HG02623 (cell line): ENCODE measurements around the gene RBMS3.
"Not testable (repeated sequence)": the region's sequence is repeated elsewhere in the genome, so short reads cannot be mapped to it uniquely, and the experiment has no call there.

Experiments used
- ATAC-seq: cut with Tn5 transposase; IDR thresholded peaks from one replicate; pipeline ENCODE4 v1.9.1; 2021; ENCODE audit warnings: moderate library complexity; ENCODE audit not compliant: unreplicated experiment

The RBMS3 gene

DNA sequence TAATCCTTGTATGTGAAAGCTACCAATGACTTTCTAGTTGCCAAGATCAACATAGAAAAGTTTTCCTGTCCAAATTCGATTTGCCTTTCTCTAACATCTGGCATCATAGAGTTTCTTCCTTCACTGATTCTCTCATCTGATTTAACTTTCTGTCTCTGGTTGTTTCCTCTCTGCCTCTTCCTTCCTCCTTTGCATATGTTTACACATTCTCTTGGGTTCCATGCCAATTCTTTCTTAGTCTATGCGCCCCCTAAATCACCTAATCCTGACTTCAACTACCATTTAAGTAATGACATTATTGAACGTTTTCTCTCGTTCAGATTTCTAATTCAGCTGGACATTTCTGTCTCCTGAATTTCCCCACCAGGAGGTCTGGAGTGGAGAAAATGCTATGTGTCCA lies 763.6 kb downstream of the RBMS3 start:
- no peak for ATAC-seq

DNA sequence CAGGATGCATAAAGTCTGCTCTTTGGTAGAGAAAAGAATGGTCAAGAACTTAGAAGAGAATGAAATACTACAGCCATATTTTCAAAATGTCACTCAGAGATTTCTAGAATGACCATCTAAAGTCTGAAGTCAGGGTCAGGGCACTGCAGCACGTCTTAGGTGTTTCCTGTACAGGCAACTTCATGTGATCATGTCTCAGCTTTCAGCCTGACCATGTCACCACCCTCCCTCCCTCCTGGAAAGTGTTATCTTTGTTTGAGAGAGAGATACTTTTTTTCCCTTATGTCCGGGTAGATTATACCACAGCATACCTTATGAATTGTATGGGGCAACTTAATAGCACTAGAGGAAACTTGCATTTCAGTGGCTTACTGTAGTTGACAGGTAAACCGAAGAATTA lies 767.6 kb downstream of the RBMS3 start:
- ATAC-seq = no peak

DNA sequence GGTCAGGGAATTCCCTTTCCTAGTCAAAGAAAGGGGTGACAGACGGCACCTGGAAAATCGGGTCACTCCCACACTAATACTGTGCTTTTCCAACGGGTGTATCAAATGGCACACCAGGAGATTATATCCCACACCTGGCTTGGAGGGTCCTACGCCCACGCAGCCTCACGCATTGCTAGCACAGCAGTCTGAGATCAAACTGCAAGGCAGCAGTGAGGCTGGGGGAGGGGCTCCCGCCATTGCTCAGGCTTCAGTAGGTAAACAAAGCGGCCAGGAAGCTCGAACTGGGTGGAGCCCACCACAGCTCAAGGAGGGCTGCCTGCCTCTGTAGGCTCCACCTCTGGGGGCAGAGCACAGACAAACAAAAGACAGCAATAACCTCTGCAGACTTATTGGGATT lies 769.2 kb downstream of the RBMS3 start:
- ATAC-seq = not testable (repeated sequence)

DNA sequence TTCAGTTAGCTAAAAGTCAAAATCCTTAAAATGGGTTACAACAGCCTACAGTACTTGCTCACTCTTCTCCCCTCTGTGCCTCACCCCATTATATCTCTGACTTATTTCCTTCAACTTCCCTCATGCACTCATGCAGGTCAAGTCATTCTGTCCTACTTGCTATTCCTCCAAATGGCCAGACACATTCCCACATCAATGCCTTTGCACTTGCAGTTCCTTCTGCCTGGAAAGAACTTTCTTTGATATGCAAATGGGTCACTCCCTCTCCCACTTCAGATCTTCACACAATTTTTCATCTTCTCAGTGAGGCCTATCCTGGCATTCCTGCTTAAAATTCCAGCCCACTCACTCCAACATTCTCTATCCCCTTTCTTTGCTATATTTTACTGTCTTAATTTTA lies 778.4 kb downstream of the RBMS3 start:
- no peak for ATAC-seq
